ENCODE measurements around the gene VASN.
A peak's percentile ranks its signal among the peaks of the same experiment; 100 is the strongest.
"Not testable (repeated sequence)": the region's sequence is repeated elsewhere in the genome, so short reads cannot be mapped to it uniquely, and the experiment has no call there.

The VASN gene

DNA sequence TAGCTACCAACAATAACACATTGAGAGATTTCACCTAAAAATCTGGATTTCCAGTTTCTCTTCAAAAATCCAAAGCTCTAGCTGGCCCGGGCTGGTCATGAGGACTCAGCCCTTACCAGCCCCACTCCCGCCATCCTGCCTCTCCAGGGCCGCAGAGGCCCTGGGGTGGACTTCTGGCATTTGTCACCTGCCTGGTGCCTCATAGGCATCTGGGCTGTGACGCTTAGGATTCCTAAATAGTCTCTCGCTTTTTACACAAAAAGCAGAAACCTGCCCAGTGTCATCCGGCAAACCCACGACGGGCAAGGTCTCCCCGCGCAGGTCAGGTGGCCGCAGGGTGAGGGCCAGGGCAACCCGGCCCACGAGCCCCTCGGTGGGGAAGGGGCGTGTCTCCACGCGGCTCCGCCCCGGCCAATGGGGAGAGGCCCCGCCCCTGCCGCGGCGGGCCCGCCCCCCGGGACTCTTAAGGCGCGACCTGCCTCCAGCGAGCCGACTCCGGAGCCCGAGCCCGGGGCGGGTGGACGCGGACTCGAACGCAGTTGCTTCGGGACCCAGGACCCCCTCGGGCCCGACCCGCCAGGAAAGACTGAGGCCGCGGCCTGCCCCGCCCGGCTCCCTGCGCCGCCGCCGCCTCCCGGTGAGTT is at the start of gene VASN:
Gene VASN, plus strand, starts transcription at position 492 of the 644 bp plus-strand sequence. CDS start 9,030 bp downstream, outside the sequence.
- DNase-seq, result peak in 1 of 2 experiments; percentile 11

DNA sequence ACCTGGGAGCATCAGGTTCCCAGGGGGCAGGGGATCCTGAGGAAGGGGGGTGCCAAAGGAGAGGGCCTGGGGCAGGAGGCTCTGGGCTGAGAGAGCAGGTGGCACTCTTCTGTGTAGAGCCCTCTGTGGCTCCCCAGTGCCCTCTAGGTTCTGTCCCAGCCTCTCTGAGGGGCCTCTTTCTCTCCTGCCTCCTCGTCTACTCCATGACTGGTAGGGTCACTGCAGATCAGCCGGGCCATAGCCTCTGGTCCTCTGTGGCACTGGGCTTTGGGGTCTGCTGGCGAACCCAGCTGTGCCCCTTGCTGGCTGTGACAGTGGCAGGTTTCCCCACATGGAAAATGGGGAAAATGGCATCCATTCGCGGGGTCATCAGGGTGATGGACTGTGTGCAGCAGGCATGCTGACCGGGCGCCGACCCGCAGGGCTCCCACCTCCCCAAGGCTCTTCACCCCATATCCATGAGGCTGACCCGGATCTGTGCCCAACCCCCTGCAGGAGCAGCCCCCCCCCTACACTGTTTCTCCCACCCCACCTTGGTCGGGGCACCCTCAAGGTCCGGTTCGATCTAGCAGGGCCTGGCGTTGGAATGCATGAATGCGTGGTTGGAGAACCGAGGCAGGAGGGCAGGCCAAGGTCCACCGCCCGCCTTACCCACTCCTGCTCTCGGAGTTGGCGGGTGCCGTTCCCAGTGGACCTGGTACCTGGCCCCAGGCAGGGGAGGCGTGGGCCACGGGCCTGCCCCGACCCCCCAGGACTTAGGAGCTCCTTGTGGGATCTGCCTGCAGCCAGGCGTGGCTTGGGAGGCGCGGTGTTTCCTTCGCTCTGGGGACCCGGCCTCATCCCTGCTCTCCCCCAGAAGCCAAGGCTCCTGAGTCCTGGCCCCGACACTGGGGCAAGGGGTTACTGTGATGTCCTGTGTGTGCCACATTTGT is 49.3 kb upstream of the VASN start:
- DNase-seq, result no peak

DNA sequence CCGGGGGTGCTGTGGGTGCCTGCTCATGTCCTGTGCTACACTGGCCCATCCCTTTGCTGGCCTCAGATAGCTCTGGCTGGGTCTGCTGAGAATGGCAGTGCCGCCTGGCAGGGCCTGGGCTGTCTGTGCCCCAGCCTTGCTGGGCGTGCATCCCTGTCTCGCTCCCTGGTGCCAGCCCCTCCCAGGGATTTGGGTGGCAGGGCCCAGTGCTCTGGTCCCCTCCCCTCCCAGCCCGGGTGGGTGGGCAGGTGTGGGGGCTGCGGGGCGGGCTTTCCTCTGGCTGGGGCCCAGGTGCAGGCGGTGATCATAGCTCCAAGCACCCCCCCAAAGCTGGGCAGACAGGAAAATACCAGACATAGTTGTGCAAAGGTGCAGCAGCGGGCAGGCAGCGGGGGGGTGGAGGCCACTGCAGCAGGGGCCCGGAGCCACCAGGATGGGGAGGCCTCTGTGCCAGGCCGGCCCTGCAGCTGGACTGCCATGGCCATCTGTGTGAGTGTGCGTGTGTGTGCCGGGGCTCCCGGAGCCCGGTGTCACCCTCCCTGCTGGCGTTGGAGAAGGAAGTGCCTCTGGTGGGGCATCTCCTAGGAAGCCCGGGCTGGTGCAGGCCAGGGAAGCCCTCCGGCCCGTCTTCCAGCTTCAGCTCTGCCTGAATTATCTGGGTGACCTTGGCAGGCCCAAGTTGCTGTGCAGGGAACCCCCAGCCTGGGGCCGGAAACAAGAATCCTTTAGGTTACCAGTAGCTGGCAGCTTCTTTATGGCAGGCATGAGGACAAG is 48.4 kb upstream of the VASN start:
- no peak for DNase-seq

DNA sequence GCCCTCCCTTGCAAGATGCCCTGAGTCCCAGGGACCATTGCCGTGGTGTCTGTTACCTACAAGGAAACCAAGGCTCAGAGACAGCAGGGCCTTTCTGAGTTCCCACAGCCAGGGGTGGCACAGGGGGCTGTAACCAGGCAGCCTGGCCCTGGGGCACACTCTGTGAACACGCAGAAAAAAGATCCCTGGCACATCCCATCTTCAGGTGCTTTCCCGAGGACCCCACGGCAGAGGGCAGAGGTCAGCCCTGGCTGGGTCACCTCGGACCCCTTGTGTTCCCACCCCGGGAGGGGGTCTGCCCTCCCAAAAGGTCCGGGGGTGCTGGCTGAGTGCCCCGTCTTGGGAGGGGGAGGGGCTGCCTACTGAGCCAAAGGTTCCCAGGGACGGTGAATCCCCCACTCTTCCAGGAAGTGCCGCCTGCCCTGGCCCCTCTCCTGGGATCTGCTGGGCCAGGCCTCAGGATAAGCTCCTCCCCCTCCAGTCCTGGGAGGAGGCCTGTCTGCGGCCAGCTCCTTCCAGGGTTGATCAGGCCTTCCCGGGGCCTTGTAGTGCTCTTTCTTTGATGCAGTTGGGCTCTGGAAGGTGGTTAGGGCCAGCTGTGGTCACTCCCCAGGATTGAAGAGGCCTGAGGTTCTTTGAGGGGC is 47.7 kb upstream of the VASN start:
- peak in 1 of 2 experiments; percentile 7 for DNase-seq

DNA sequence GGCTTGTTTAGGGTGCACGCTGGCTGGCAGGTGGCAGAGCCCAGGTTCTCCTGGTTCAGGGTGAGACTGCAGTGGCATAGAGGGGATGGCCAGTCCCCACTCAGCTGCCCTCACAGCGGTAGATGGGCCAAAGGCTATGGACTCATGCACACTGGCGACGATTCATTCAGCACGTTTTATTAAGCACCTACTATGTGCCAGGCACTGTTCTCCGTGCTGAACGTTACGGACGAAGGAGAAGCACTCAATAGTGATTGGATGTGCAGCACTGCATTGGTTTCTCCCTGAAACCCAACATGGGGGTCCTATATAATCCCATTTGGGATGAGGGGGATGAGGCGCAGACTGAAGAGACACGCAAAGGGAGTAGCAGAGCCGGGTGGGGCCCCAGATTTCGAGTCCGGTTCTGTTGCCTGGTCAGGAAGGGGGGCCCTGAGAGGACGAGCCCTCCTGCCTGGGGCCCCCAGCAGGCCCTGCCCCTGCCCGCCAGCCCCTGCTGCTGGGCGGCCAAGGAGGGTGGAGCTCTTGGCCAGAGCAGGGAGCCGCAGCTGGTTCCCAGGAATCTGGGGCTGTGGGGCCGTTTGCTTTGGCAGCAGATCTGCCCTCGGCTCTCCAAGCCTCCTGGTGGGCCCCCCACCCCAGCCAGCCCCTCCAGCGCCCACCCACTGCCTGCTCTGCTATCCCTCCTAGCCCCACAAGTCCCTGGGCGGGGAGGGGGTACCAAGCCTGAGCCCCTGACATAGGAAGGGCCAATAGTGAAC is 47.0 kb upstream of the VASN start:
- no peak for DNase-seq

DNA sequence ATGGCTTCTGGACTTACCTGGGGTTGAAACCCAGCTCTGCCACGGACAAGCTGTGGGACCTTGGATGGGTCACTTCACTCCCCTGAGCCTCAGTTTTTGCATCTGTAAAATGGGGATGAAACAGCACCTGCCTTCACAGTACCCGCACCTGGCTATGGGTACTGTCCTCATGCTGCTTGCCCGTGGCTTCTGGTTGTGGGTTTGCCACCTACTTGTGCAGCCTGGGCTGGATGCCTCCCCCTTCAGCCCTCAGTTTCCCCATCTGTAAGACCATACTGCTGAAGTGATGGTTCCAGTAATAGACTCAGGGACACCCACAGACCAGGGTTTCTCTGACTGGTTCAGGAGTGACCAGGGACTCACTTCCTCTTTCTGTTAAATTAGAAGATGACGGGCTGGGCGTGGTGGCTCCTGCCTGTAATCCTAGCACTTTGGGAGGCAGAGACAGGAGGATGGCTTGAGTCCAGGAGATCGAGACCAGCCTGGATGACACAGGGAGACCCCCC is 46.3 kb upstream of the VASN start:
- no peak for DNase-seq

DNA sequence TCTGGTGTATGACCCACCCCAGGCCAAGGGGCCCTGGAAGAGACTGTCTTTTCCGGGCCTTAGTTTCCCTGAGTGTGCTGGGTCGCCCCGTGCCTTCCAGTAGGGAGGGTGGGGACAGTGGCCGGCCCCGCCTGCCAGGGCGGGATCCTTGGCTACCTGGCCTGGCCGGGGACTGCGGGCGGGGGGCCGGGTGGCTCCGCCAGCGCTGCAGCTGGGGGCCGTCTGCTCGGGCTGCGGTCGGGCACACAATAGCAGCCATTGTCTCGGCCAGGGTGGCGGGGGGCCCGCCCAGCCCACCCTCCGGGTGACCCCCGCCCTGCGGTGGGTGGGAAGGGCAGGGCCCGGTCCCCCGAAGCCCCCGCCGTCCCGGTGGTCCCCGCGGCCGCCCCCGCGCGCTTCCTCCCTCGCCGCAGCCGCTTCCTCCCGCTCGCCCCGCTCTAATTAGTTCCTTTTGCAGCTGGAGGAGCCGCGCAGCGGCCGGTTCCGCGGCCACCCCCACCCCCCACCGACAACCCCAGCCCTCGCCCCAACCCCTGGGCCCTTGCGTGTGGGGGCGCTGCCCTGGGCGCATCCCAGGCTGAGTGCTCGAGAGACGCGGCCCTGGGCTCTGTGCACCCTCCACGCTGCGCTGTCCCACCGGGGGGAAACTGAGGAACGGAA is 44.1 kb upstream of the VASN start:
- no peak for DNase-seq

DNA sequence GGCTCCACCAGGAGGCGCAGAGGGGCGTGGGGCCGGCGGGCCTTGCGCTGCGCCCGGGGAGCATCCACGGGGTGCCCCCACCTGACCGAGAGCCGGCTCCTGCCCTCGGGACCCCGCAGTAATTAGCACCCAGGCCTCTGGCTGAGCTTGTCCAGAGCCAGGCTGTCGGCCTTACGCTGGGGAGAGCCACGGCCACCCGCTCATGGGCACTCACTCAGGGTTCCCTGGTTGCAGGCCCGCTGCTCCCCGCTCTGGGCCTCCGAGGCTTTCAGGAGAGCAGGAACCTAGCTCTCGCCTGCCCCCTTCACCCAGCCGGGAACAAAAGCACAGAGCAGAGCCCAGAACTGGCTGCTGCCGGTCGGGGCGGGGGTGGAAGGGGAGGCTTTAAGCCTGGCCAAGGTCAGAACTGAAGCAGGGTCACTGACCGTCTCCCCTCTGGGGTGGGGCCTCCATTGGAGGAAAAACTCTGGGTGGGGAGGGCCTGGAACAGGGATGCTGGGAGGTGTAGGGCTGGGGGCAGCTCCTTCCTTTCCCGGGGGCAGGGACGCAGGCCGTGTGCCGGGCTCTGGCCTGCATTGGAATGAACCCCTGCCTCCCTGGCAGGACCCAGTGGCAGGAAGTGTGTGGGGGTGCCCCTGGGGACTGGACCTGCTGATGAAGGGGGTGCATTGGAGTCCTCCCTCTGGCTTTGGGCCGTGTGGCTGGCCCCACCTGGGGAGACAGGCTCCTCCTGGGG is 43.4 kb upstream of the VASN start:
- DNase-seq, result no peak

DNA sequence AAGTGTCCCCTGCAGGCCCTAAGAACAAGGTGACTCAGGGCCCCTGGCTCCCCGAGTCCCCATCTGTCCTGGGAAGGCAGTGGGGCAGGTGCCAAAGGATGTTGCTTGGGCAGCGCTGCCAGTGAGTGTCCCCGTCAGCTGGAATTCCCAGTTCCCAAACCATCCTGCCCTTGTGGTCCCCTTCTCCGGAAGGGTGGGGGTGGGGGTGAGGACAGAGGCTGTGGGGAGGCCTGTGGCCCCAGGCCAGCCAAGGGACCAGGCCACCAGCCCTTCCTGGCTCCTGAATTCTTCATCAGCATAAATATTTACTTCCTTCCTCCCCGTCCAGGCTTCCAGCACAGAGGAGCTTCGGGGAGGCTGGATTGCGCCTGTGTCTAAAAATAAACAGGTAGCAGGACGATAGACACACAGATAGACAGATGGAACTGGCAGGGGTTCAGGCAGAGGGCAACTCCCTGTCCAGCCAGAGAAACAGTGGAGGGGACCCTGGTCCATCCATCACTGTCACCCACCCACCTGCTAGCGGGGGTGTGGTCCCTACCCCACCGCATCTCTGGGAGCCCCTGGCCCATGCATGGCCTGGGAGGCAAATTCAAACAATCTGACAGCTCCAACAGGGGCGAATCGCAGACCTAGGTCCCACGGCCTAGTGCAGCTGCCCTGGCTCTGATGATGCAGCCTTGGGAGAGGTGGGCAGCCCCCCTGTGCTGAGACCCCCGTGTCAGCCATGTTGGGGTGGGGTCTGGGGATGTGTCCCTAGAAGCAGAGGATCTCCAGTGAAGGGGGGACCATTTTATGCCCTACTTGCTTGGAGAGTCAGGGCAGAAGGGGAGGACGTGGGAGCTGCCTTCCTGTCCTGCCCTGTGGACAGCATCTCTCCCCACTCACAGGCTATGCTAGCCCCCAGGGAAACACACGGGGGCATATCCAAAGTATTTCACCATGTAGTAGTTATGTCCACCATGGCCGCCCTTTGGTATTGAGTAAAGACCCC is 42.6 kb upstream of the VASN start:
- DNase-seq, result peak in 1 of 2 experiments; percentile 11

DNA sequence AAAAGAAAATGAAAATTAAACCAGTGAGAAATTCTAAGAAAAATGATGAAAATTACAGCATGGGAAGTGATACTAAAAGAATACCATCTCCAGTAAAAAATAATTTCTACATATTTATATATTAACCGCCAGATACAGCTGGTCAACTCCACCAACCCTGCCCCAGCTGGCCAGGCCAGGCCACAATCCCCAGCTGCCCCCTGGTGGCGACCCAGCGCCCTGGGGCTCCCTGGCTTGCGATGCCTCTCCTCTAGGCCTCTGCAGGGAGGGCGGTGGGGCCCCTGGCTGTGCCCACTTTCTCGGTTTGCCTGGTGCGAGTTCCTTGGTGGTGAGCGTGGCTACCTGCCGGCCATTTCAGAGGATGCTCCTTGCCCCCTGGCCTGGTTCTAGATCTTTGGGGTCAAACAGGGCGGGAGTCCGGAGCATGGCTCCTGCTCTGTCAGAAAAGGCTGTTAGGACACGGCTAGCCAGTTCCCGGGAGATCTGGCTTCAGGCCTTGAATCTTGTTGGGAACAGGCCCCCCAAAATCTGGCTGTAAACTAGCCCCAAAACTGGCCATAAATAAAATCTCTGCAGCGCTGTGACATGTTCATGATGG is 41.3 kb upstream of the VASN start:
- DNase-seq, result peak in 1 of 2 experiments; percentile 41

DNA sequence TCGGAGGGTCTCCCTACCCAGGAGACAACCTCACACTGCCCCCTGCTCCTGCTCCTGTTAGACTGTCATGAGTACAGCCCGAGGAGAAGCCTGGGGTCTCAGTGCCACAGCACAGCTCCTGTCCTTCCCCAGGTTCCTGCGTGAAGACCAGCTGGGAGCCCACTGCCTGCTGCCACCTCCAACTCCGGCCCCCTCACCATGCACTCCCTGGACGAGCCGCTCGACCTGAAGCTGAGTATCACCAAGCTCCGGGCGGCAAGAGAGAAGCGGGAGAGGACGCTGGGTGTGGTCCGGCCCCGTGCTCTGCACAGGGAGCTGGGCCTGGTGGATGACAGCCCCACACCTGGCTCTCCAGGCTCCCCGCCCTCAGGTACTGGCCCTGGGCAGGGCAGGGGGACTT is 39.6 kb upstream of the VASN start:
- no peak for DNase-seq

DNA sequence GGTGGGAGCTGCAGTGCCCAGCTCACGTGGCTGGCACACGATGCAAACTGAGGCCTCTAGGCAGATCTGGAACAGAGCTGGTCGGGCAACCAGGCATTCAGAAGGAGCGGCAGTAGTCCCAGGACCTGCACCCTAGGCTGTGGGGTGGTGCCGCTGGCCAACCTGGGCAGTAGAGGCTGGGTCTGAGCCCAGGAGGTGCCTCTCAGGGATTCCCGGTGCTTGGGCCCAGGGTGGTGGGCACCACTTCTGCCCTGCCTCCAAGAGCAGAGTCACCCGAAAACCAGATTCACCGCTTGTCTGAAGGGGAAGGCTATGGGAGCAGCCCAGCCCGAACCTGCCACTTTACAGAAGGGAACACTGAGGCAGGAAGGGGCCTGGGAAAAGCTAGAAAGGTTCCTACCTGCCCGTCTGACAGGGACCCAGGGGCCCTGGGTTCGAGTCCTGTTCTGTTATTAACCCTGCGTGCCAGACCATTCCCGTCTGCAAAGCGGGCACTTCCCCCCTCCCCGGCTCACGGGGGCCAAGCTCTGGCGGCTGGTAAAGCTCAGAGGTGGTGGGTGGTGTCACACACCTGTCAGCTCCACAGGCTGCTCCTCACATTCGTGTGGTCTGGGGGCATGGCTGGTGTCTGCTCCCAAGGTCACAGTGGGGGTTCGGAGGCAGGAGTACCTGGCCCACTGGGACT is 38.9 kb upstream of the VASN start:
- DNase-seq, result no peak

DNA sequence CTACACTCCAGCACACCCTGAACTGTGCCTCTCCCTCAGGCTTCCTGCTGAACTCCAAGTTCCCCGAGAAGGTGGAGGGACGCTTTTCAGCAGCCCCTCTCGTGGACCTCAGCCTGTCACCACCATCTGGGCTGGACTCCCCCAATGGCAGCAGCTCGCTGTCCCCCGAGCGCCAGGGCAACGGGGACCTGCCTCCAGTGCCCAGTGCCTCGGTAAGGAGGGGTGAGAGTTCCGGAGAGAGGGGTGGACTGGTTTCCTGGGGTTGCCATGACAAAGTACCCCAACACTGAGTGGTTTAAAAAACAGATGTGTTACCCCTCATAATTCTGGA is 38.4 kb upstream of the VASN start:
- DNase-seq, result no peak

DNA sequence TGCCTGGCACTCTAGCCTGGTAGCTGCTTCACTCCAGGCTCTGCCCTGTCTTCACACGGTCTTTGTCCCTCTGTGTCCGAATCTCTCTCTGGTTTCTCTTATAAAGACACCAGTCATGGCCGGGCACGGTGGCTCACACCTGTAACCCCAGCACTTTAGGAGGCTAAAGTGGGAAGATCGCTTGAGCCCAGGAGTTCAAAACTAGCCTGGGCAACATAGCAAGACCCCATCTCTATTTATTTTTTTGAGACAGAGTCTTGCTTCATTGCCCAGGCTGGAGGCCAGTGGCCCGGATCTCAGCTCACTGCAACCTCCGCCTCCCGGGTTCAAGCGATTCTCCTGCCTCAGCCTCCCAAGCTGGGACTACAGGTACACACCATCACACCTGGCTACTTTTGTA is 37.9 kb upstream of the VASN start:
- not testable (repeated sequence) for DNase-seq

DNA sequence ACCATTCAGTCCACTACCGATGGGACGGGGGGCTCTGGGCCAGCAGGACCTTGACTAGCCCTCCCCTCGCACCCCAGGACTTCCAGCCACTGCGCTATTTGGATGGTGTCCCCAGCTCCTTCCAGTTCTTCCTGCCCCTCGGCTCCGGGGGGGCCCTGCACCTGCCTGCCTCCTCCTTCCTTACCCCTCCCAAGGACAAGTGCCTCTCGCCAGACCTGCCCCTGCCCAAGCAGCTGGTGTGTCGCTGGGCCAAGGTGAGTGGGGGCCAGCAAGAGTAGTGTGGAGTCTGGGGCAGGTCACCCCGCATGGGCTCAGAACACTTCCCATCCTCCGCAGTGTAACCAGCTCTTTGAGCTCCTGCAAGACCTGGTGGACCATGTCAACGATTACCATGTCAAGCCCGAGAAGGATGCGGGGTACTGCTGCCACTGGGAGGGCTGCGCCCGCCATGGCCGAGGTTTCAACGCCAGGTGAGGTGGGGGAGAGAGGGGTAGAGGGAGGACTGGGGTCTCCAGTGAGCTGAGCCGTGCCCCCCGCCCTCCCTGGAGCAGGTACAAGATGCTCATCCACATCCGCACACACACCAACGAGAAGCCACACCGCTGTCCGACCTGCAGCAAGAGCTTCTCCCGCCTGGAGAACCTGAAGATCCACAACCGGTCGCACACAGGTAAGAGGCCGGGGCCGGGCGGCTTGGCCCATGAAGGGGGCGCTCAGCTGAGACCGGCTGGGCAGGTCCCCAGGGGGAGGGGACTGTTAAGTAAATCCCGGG is 36.7 kb upstream of the VASN start:
- no peak for DNase-seq

DNA sequence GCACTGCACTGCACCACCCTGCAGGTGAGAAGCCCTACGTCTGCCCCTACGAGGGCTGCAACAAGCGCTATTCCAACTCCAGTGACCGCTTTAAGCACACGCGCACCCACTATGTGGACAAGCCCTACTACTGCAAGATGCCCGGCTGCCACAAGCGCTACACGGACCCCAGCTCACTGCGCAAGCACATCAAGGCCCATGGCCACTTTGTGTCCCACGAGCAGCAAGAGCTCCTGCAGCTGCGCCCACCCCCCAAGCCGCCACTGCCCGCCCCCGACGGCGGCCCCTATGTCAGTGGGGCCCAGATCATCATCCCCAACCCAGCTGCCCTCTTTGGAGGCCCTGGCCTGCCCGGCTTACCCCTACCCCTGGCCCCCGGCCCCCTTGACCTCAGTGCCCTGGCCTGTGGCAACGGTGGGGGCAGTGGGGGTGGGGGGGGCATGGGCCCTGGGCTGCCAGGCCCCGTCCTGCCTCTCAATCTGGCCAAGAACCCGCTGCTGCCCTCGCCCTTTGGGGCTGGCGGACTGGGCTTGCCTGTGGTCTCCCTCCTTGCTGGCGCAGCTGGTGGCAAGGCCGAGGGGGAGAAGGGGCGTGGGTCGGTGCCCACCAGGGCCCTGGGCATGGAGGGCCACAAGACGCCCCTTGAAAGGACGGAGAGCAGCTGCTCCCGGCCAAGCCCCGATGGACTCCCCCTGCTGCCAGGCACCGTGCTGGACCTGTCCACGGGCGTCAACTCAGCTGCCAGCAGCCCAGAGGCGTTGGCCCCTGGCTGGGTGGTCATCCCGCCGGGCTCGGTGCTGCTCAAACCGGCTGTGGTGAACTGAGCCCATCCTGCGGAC is 34.7 kb upstream of the VASN start:
- DNase-seq, result no peak

Measured in SW 1271 (cell line).